T-helper 2 cell treated with Interferon-gamma antibody and Interleukin-4, amounts not matched to agents 5 μg/mL and 100 μg/mL, for 36 hours (primary cell): ENCODE data around the gene SPEG.

Source experiments
- DNase-seq: peaks from one replicate; pipeline ENCODE4 v3.0.0; 2021; ENCODE audit warnings: low spot score
- H3K27ac Mint-ChIP-seq: one replicate; pipeline ENCODE4 v1.8.0; 2021; ENCODE audit warnings: mild to moderate bottlenecking, mixed read lengths
- H3K27me3 Mint-ChIP-seq: one replicate; pipeline ENCODE4 v1.8.0; 2021; ENCODE audit warnings: low read depth, mixed read lengths
- H3K36me3 Mint-ChIP-seq: one replicate; pipeline ENCODE4 v1.8.0; 2021; ENCODE audit warnings: low read depth, mixed read lengths
- H3K4me1 Mint-ChIP-seq: one replicate; pipeline ENCODE4 v1.8.0; 2021; ENCODE audit warnings: low read depth, mixed read lengths
- H3K4me3 Mint-ChIP-seq: one replicate; pipeline ENCODE4 v1.8.0; 2022; ENCODE audit warnings: mild to moderate bottlenecking, moderate library complexity, mixed read lengths
- H3K9me3 Mint-ChIP-seq: one replicate; pipeline ENCODE4 v1.8.0; 2021; ENCODE audit warnings: mixed read lengths

The SPEG gene

DNA sequence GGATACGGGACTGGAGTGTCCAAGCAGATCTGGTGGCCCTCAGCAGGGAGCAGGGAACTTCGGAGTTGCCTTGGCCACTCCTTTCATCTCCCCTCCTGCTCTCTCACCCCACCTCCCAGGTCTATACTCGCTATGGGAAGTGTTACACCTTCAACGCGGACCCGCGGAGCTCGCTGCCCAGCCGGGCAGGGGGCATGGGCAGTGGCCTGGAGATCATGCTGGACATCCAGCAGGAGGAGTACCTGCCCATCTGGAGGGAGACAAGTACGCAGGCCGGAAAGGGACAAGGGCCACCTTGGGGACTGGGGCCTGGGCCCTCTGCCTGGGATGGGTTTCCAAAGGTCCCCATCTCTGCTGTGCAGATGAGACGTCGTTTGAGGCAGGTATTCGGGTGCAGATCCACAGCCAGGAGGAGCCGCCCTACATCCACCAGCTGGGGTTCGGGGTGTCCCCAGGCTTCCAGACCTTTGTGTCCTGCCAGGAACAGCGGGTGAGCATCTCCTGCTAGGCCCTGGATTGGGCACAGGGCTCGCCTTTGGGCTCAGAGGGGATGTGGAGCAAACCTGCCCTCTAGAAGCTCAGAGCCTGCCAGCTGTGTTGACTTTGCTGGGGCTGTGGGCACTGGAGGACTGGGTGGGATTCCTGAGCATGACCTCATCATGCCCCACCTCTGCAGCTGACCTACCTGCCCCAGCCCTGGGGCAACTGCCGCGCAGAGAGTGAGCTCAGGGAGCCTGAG lies 97.2 kb downstream of the SPEG start:
- Mint-ChIP-seq H3K9me3 (no peaks in the 10 kb centered on the region), H3K4me3 (no peak overlapping the region), H3K27me3 (peaks cover 41% of the 10 kb centered on the region), H3K36me3 (no peaks in the 10 kb centered on the region), H3K4me1 (no peaks in the 10 kb centered on the region), H3K27ac (no peak overlapping the region)
- no peak for DNase-seq

DNA sequence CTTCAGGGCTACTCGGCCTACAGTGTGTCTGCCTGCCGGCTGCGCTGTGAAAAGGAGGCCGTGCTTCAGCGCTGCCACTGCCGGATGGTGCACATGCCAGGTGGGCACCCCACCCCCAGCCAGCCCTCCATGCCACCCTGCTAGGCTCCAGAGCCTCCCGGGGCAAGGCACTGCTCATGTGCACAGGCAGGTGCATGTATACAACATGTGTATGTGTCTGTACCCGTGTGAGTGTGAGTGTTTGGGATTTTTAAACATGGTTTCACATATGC lies 97.7 kb downstream of the SPEG start:
- no peaks in the 10 kb centered on the region for H3K36me3 Mint-ChIP-seq
- DNase-seq = no peak
- no peak overlapping the region for H3K4me3 Mint-ChIP-seq
- no peaks in the 10 kb centered on the region for H3K9me3 Mint-ChIP-seq
- no peaks in the 10 kb centered on the region for H3K4me1 Mint-ChIP-seq
- no peak overlapping the region for H3K27ac Mint-ChIP-seq
- H3K27me3 Mint-ChIP-seq = peaks cover 36% of the 10 kb centered on the region

DNA sequence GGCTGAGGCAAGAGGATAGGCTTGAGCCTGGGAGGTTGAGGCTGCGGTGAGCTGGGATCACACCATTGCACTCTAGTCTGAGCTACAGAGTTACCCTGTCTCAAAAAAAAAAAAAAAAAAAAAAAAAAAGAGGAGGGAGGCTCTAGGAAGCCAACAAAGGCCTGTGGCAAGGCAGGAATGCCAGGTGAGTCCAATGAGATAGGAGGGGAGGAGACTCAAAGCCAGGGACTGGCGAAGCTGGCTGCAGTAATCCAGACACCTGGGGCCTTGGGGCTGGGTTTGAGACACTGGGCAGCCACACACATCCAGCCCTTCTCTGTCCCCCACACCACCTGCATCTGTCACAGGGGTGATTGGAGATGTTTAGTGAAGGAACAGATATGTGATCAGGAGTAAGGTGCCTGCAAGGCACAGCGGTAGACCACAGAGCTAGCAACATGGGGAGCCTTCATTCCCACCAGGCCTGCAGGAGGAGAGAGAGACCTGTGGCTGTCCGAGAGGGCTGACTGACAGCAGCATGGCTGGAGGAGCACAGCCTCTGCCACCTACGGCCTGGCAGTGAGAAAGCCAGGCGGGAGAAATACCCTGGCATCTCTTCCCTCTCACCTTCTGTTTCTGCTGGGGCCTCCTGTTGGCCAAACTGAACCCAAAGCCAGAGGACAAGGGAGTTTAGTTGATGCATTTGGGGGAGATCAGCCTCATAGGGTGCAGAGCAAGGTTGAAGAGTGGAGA lies 99.5 kb downstream of the SPEG start:
- H3K27ac Mint-ChIP-seq = no peak overlapping the region
- no peaks in the 10 kb centered on the region for H3K4me1 Mint-ChIP-seq
- H3K4me3 Mint-ChIP-seq = no peak overlapping the region
- H3K9me3 Mint-ChIP-seq = no peaks in the 10 kb centered on the region
- peaks cover 3% of the 10 kb centered on the region for H3K36me3 Mint-ChIP-seq
- peaks cover 21% of the 10 kb centered on the region for H3K27me3 Mint-ChIP-seq
- no peak for DNase-seq

DNA sequence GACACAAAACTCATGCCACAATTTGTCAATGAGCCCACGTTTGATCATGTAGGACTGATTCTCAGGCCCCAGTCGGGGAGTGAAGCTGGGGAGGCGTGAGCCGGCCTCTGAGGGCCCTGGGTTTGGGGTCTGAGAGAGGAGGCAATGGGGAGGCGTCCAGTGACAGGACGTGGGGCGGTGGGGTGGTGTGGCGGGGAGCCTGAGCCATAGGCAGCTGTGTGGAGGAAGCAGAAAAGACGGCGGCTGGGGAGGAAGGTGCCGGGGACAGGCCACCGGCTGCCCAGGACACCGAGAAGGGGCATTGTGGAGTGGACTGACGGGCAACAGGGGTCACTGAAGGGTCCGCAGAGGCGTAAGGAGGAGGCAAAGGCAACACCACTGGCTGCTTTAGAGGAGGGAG lies 101.8 kb downstream of the SPEG start:
- Mint-ChIP-seq H3K9me3 (no peaks in the 10 kb centered on the region), H3K36me3 (peaks cover 8% of the 10 kb centered on the region), H3K27me3 (peaks cover 1% of the 10 kb centered on the region), H3K4me3 (no peak overlapping the region), H3K4me1 (no peaks in the 10 kb centered on the region), H3K27ac (no peak overlapping the region)
- DNase-seq = no peak

DNA sequence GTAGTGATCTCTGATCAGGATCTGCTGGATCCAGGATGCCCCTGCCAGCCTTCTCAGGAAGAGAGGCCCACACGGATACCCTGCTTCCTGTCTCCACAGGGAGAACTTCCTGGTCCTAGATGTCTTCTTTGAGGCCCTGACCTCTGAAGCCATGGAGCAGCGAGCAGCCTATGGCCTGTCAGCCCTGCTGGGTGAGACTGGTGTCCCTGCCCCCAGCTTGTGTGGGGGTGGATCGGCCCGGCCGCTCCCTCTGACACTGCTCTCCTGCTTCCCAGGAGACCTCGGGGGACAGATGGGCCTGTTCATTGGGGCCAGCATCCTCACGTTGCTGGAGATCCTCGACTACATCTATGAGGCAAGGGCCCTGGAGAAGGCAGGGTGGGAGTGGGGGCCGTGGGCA lies 102.3 kb downstream of the SPEG start:
- H3K27ac Mint-ChIP-seq = no peak overlapping the region
- no peaks in the 10 kb centered on the region for H3K9me3 Mint-ChIP-seq
- no peak overlapping the region for H3K4me3 Mint-ChIP-seq
- peaks cover 8% of the 10 kb centered on the region for H3K36me3 Mint-ChIP-seq
- no peak for DNase-seq
- no peaks in the 10 kb centered on the region for H3K4me1 Mint-ChIP-seq
- no peaks in the 10 kb centered on the region for H3K27me3 Mint-ChIP-seq

DNA sequence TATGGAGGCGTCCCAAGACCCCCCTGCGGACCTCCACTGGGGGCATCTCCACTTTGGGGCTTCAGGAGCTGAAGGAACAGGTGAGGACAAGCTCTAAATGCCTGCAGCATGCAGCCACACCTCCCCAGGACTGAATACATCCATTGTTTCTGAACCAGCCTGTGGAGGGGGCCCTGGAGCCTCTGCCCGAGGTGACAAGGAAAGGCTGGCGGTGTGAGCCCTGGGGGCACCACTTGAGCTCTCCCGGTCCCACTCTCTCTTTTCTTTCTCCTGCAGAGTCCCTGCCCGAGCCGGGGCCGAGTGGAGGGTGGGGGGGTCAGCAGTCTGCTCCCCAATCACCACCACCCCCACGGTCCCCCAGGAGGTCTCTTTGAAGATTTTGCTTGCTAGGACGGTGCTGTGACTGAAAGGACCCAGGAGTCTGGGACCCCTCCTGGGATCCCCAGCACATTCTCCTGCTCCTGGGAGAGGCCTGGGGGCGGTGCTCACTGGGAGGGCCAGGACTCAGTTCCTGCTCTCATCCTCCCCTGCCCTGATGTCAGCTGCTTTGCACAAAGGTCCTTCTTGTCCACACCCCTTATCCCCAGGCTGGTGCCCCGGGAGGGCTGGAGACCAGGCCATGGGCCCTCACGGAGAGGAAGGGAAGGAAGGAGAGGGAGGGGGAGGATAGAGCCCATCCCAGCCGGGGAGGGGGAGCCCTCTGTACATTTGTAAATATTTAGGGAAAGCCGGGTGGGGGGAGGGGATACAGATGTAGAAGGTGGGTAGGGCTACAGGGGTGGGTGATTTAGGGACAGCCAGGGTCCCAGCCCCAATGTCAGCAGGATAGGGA lies 103.2 kb downstream of the SPEG start:
- Mint-ChIP-seq H3K36me3 (peaks cover 8% of the 10 kb centered on the region), H3K27me3 (no peaks in the 10 kb centered on the region), H3K4me1 (peaks cover 8% of the 10 kb centered on the region), H3K9me3 (no peaks in the 10 kb centered on the region), H3K27ac (no peak overlapping the region), H3K4me3 (no peak overlapping the region)
- DNase-seq = no peak

DNA sequence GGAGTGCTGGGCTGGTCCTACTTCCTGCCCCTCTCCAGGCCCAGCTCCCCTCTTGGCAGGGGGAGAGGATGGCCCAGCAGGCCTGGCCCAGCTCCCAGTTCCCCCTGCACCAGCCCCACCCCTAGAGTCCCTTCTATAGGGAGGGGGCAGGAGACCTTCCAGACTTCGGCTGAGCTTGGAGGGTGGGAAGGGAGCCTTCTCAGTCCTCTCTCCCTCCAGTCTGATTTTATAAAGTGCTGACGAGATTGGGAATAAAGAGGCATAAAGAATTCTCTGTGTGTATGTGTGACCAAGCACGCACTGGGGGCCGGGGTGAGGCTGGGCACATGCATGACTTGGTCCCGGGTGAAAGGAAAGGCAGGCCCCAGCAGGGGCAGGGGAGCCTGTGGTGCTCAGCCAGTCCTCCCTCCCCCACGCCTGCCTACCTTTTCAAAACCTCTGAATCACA lies 103.9 kb downstream of the SPEG start:
- peaks cover 8% of the 10 kb centered on the region for H3K36me3 Mint-ChIP-seq
- no peak overlapping the region for H3K4me3 Mint-ChIP-seq
- peaks cover 8% of the 10 kb centered on the region for H3K4me1 Mint-ChIP-seq
- H3K27ac Mint-ChIP-seq = no peak overlapping the region
- no peaks in the 10 kb centered on the region for H3K27me3 Mint-ChIP-seq
- no peak for DNase-seq
- no peaks in the 10 kb centered on the region for H3K9me3 Mint-ChIP-seq

DNA sequence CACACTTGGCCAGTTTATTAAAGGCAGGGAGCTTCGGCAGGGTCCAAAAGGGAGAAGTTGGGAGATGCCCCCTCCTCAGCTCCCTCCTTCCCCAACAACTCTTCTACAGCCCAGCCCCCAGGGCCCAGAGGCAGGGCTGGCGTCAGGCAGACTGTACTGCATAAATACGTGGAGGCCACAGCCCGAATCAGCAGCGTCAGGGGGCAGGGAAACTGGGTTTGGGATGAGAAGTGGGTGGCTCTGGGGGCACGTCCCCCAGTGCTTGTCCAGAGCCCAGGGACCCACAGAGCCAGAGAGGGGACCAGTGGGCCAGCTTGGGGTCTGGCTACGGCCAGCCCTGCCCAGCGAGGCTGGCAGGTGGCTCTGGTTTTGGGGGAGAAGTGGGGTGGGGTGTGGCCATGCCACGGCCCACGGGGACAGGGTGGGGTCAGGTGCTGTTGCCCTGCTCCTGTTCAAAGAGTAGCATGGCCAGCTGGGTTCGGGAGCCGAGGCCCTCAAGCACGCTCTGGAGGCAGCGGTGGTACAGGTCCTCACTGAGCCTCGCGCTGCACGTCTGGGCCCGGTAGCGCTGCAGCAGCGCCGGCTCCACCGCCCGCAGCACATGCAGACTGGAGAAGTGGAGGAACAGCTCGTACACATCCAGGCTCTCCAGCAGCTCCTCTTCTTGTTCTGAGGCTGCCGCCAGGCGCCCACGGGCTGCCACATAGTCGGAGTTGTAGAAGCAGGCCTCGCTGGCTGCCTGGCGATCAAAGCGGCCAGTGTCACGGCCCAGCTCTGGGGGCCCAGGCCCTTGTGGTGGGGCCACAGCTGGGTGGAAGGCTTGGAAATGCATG lies 104.5 kb downstream of the SPEG start:
- no peaks in the 10 kb centered on the region for H3K9me3 Mint-ChIP-seq
- peaks cover under 1% of the 10 kb centered on the region for H3K27me3 Mint-ChIP-seq
- DNase-seq = no peak
- H3K4me1 Mint-ChIP-seq = peaks cover 8% of the 10 kb centered on the region
- no peak overlapping the region for H3K4me3 Mint-ChIP-seq
- peaks cover 8% of the 10 kb centered on the region for H3K36me3 Mint-ChIP-seq
- no peak overlapping the region for H3K27ac Mint-ChIP-seq

DNA sequence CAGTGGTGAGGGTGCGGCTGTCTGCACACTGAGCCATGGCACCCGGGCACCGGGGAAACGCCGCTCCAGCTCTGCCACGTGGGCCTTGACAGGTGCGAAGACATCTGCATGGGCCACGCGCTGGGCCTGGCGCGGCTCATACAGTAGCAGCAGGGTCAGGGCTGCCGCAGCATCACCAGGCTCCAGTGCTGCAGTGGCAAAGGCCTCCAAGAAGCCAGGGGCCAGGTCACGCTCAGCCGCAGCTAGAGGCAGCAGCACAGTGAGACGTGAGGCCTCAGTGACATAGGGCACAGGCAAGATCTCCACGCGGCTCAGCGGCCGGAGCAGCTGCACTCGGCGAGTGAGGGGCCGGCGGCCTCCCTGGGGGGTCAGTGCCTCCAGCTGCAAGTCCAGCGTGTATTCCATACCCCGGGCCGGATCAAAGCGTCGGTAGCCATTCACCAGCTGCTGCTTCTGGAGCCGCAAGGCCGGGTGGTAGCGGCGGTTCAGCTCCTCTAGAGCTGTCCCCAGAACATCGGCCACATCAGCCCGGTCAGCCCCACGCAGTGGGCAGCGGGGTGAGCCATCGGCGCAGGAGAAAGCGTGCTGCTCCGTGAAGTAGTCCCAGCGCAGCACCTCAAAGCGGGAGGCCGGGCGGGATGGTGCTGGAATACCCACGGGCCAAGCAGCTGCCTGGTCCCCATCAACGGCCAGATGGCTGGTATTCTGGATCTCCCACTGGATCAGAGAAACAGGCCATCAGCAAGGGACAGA lies 105.5 kb downstream of the SPEG start:
- Mint-ChIP-seq H3K4me3 (no peak overlapping the region), H3K9me3 (no peaks in the 10 kb centered on the region), H3K36me3 (peaks cover 8% of the 10 kb centered on the region), H3K27ac (no peak overlapping the region), H3K4me1 (peaks cover 15% of the 10 kb centered on the region), H3K27me3 (peaks cover 9% of the 10 kb centered on the region)
- DNase-seq = no peak

DNA sequence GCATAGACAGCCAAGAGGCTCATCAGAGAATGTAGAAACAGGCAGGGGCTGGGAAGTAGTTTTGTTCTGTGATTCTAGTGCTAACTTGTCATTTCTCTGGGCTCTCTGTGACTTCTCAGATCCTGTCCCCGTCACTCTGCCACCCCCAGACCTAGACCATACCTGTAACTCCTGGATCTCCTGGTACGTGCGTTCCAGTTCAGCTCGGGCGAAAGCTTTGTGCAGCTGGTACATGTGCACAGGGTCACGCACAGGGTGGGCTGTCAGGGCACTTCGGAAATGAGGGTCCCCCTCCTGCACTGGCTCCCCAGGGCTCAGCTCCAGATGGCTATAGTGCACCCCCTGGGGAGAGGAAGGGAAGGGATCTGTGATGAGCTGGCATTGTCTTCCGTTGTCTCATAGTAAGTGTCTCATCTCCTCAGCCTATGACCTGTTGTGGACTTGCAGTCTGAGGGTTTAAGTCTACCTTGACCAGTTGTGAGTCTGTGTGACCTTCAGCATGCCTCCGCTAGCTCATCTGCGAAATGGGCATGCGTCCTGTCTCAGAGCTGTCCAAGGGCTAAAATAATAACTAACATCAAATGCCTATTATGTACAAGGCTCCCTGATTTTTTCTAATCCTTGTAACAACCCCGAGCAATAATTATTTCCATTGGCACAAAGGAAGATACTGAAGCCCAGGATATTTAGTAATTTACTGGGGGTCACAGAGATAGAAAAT lies 106.3 kb downstream of the SPEG start:
- DNase-seq = no peak
- no peaks in the 10 kb centered on the region for H3K9me3 Mint-ChIP-seq
- H3K4me1 Mint-ChIP-seq = peaks cover 15% of the 10 kb centered on the region
- H3K27me3 Mint-ChIP-seq = peaks cover 11% of the 10 kb centered on the region
- peak overlapping the region; percentile 83 for H3K4me3 Mint-ChIP-seq
- H3K27ac Mint-ChIP-seq = no peak overlapping the region
- H3K36me3 Mint-ChIP-seq = peaks cover 8% of the 10 kb centered on the region

DNA sequence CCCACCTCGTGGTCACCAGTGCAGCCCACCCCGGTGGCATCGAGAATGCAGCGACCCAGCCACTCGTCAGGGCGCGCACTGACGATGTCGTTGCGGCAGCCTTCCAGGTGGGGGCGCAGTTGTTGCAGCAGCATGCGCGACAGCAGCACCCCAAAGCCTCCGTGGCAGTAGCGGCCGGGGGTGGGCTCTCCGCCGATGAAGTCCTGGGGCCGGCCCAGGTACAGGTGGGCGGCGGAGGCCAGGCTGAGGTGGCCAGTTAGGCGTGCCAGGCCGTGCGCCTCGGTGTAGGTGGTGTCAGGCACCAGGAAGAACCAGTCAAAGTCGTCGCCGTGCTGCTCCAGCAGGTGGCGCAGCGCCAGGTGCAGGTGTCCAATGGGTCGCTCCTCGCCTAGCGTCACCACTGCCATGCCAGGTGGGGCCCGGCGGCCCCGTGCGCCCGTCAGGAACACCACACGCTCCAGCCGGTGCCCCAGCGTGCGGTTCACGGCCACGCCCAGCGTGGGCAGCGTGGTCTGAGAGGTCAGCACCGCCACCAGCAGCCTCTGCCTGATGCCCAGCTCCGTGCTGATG lies 107.1 kb downstream of the SPEG start:
- Mint-ChIP-seq H3K36me3 (peaks cover 8% of the 10 kb centered on the region), H3K4me1 (peaks cover 15% of the 10 kb centered on the region), H3K27me3 (peaks cover 15% of the 10 kb centered on the region), H3K27ac (no peak overlapping the region), H3K4me3 (peak overlapping the region; percentile 83), H3K9me3 (no peaks in the 10 kb centered on the region)
- peak; percentile 84 for DNase-seq

DNA sequence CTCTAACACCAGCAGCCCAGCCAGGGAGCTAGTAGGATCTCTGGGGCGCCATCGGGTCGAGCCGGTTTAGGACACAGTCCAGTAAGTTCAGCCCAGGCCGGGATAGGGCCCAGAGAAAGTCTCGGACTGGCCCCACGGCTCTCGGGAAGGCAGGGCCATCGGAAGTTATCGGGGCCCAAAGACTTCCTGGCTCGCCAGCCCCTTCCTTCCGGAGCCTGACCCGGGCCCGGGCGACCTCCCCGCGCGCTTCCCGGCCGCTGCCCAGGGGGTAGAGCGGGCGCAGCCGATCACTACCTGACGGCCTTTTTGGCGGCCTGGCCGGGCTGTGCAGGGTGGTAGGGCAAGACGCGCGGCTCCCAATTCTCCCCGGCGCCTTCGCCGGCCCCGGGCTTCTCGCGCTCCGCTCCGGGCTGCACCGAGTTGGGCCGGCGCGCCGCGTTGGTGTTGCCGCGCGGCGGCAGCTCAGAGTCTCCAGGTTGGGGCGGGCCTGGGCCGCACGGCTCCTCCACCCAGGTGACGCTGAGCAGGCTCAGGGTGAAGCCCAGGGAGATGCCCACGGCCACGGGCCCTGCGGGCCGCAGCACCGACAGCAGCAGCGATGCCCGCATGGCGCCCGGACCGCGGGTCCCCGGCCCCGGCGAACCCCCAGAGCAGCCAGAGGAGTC lies 108.4 kb downstream of the SPEG start:
- Mint-ChIP-seq H3K27ac (peak overlapping the region; percentile 72), H3K4me1 (peaks cover 15% of the 10 kb centered on the region), H3K27me3 (peaks cover 15% of the 10 kb centered on the region), H3K9me3 (no peaks in the 10 kb centered on the region), H3K4me3 (peak overlapping the region; percentile 83), H3K36me3 (peaks cover 8% of the 10 kb centered on the region)
- DNase-seq = no peak
